HG03354 (cell line): ENCODE data around the gene METTL9.
A peak's percentile ranks its signal among the peaks of the same experiment; 100 is the strongest.
"Not testable (repeated sequence)": the region's sequence is repeated elsewhere in the genome, so short reads cannot be mapped to it uniquely, and the experiment has no call there.

Experiments used
- ATAC-seq: cut with Tn5 transposase; IDR thresholded peaks from one replicate; pipeline ENCODE4 v1.9.1; 2021; ENCODE audit warnings: mild to moderate bottlenecking; ENCODE audit not compliant: unreplicated experiment, poor library complexity, severe bottlenecking

Gene METTL9

GRCh38 chr16:21599122-21600030, at the start of gene METTL9:
TSS of gene METTL9 (plus strand) at chr16:21599577. CDS start at chr16:21599734, 157 bp downstream.
- ATAC-seq, result peak; percentile 92

- not testable (repeated sequence) for ATAC-seq
Measured at GRCh38 chr16:21549975-21550374, 49.4 kb upstream of the METTL9 start.

GRCh38 chr16:21550435-21550834, 48.9 kb upstream of the METTL9 start:
- ATAC-seq, result not testable (repeated sequence)

GRCh38 chr16:21551076-21551475, 48.3 kb upstream of the METTL9 start:
- ATAC-seq, result not testable (repeated sequence)

- not testable (repeated sequence) for ATAC-seq
Measured at GRCh38 chr16:21551600-21551999, 47.8 kb upstream of the METTL9 start.

- not testable (repeated sequence) for ATAC-seq
Measured at GRCh38 chr16:21553481-21554296, 45.7 kb upstream of the METTL9 start.

GRCh38 chr16:21554795-21555585, 44.4 kb upstream of the METTL9 start:
- peak; percentile 98 for ATAC-seq

GRCh38 chr16:21555621-21556020, 43.8 kb upstream of the METTL9 start:
- ATAC-seq, result not testable (repeated sequence)

GRCh38 chr16:21556026-21556595, 43.3 kb upstream of the METTL9 start:
- not testable (repeated sequence) for ATAC-seq

- ATAC-seq, result not testable (repeated sequence)
Measured at GRCh38 chr16:21556651-21557241, 42.6 kb upstream of the METTL9 start.

- ATAC-seq, result no peak
Measured at GRCh38 chr16:21560462-21560861, 38.9 kb upstream of the METTL9 start.

- ATAC-seq, result no peak
Measured at GRCh38 chr16:21563676-21564075, 35.7 kb upstream of the METTL9 start.

- ATAC-seq, result not testable (repeated sequence)
Measured at GRCh38 chr16:21564367-21564766, 35.0 kb upstream of the METTL9 start.

- ATAC-seq, result no peak
Measured at GRCh38 chr16:21565507-21565860, 33.9 kb upstream of the METTL9 start.

GRCh38 chr16:21565861-21566669, 33.3 kb upstream of the METTL9 start:
- no peak for ATAC-seq

- ATAC-seq, result no peak
Measured at GRCh38 chr16:21566891-21567414, 32.4 kb upstream of the METTL9 start.

GRCh38 chr16:21567496-21567895, 31.9 kb upstream of the METTL9 start:
- ATAC-seq, result not testable (repeated sequence)
